GM12891 (cell line): ENCODE results near the gene BMPER.

Experiments used
- POLR2A ChIP-seq: IDR thresholded peaks from 2 replicates; pipeline ENCODE4 v1.6.1; 2011; ENCODE audit warnings: low read depth, low read length, control low read depth
- POLR2AphosphoS5 ChIP-seq: IDR thresholded peaks from 2 replicates; pipeline ENCODE4 v1.6.1; 2011; ENCODE audit warnings: low read depth, low read length, control low read depth
- TAF1 ChIP-seq: IDR thresholded peaks from 2 replicates; pipeline ENCODE4 v1.6.1; 2011; ENCODE audit warnings: low read depth, low read length, control low read depth

DNA sequence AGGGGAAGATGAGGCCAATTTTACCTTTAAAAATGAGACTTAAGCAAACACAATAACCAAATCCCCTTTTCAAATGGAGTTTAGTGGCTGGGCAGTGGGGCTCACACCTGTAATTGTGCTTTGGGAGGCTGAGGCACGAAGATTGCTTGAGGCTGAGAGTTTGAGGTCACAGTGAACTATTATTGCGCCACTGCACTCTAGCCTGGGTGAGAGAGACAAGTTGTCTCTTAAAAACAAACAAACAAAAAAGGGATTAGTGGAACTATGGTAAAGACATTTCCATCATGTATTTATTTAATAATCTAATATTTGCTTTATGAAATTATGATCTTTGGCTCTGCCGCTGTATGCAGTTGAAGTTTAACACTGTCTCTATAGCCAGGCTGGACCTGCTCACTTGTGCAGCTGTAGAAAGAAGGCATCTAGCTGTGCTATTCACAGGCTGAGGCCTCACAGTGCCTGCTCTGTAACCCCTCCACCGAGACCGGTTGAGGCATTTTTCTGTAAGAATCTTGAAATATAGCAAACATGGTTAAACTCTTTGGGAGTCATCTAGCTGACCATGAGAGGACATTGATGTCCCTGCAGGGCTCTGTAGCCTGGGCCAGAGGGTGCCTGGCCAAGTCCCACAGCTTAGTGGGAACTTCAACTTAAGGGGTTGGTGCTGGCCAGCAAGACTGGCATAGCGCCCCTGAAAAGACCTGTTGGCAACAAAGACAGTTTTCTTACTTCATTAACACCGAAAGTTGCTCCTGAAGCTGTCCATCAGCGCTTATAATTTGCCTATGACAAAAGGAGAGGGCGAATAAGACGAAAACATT, 131.8 kb downstream of the BMPER start:
- TF ChIP-seq TAF1 (no peak), POLR2A (no peak), POLR2AphosphoS5 (no peak)
